ENCODE data around the gene CFI. TPM values are rescaled to one million over a fixed set of nuclear protein-coding genes. Genes with fewer than 3 reads are reported as not detected.

CFI gene
- total RNA-seq, 2 donors from 2014 or later: 1.6 to 6.8 TPM

DNA sequence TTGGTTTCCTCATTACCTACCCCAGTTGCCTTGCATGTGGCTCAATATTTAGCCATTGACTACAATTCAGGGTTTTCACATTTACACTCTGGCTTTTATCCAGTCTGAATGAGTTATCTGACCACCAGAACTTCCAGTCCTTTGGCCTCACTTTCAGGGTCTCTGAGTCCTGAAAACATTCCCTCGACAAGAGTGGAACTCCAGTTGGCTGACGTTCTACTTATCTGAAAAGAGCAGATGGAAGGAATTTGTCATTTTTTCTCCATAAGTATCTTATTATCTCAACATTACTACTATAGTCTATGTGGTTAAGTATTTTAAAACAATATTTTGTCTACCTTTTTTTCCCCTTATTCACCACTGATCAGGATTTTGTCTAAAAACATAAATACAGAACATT, 93.4 kb downstream of the CFI start:
- Histone ChIP-seq H3K4me3 (no peak overlapping the region), H3K27ac (no peak overlapping the region), H3K36me3 (no peaks in the 10 kb centered on the region), H3K27me3 (no peaks in the 10 kb centered on the region), H3K4me1 (no peaks in the 10 kb centered on the region), H3K9ac (ENCODE audit: low read depth in 2 of 2, low read length in 2 of 2) (no peak overlapping the region), H3K9me3 (no peaks in the 10 kb centered on the region)
- TF ChIP-seq, protein P1, sequence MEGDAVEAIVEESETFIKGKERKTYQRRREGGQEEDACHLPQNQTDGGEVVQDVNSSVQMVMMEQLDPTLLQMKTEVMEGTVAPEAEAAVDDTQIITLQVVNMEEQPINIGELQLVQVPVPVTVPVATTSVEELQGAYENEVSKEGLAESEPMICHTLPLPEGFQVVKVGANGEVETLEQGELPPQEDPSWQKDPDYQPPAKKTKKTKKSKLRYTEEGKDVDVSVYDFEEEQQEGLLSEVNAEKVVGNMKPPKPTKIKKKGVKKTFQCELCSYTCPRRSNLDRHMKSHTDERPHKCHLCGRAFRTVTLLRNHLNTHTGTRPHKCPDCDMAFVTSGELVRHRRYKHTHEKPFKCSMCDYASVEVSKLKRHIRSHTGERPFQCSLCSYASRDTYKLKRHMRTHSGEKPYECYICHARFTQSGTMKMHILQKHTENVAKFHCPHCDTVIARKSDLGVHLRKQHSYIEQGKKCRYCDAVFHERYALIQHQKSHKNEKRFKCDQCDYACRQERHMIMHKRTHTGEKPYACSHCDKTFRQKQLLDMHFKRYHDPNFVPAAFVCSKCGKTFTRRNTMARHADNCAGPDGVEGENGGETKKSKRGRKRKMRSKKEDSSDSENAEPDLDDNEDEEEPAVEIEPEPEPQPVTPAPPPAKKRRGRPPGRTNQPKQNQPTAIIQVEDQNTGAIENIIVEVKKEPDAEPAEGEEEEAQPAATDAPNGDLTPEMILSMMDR (IDR thresholded peaks at IDR 0.05): no peak
- intact Hi-C loops (cut with DNase I): no loop called here
- no peak for DNase-seq

DNA sequence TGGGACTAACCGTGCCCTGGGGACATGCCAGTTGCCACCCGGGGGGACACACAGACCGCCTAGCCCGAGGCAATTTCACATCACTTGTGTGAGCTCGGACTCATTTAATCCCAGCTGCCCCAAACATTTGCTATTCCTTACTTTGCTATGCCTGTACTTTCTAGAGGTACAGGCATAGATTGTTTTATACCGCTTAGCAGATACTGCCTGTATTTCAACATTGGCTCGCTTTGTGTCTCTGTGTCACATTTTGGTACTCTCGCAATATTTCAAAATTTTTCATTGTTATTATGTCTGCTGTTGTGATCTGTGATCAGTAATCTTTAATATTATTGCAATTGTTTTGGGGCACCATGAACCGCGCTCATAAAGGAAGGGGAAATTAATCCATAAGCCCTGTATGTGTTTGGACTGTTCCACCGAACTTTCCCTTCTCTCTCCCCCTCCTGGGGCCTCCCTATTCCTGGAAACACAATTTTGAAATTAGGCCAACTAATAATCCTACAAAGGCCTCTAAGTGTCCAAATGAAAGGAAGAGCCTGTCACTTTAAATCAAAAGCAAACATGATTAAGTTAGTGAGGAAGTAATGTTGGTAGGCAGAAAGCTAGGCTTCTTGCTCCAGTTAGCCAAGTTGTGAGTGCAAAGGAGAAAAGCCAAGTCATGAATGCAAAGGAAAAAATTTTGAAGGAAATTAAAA, 98.0 kb downstream of the CFI start:
- Histone ChIP-seq H3K27ac (peak overlapping the region; percentile 96), H3K9ac (ENCODE audit: low read depth in 2 of 2, low read length in 2 of 2) (peak overlapping the region; percentile 81 to 89), H3K27me3 (no peaks in the 10 kb centered on the region), H3K9me3 (no peaks in the 10 kb centered on the region), H3K4me1 (no peaks in the 10 kb centered on the region), H3K36me3 (no peaks in the 10 kb centered on the region), H3K4me3 (peak overlapping the region; percentile 81)
- DNase-seq: peak; percentile 29
- TF ChIP-seq, protein P1 (IDR thresholded peaks at IDR 0.05): no peak
- intact Hi-C loops (cut with DNase I): loop anchor here (5.0 kb wide), 2 partner anchors 98 to 272 kb away; partner anchors contain the start of genes CFI and SEC24B

DNA sequence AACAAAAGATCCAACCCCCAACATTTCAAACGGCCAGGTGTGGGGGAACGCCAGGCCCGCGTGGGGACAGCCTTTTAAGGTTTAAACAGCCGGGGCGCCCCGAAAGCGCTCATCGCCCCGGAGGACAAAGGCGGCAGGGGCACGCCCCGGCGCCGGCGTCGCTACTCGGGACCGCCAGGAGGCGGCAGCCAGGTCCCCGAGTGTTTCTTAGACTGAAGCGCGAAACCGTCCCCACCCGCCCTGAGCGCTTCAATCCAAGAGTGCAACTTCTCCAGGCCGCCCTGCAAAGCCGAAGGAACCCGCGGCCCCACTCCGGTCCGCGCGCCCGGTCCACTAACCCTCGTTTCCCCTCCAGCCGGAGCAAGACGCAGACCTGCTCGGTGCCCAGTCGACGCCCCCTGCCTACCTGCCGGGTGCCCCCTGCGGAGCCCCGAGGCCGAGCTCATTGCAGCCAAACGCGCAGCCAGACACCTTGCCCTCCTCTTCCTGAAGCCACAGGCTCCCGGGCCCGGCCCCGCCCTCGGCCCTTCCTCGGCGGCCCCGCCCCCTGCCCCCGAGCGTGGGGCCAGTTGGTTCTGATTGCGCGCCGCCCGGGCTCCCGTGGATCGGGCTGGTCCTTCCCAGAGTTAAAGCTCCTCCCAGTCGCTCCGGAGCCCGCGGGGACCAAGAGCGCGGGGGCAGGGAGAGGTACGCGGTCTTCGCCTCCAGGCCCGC, 98.7 kb downstream of the CFI start, which contains the start of gene CASP6:
CASP6 (minus strand) TSS at position 496 of the 714 bp plus-strand sequence; CDS start at position 446, 50 bp downstream.
- peak; percentile 95 for DNase-seq
- peak within 1 kb of the TSS; percentile 96 for H3K27ac ChIP-seq
- intact Hi-C loops (cut with DNase I): loop anchor here (5.0 kb wide), 2 partner anchors 99 to 271 kb away; partner anchors contain the start of genes CFI and SEC24B
- TF ChIP-seq, protein P1 (IDR thresholded peaks at IDR 0.05): peak; percentile 61
- no peaks in the 10 kb centered on the region for H3K27me3 ChIP-seq
- H3K4me3 ChIP-seq: peak within 1 kb of the TSS; percentile 81
- H3K4me1 ChIP-seq: no peaks in the 10 kb centered on the region
- H3K9me3 ChIP-seq: no peaks in the 10 kb centered on the region
- no peaks in the 10 kb centered on the region for H3K36me3 ChIP-seq
- H3K9ac ChIP-seq (ENCODE audit: low read depth in 2 of 2, low read length in 2 of 2): peak within 1 kb of the TSS; percentile 81 to 89

DNA sequence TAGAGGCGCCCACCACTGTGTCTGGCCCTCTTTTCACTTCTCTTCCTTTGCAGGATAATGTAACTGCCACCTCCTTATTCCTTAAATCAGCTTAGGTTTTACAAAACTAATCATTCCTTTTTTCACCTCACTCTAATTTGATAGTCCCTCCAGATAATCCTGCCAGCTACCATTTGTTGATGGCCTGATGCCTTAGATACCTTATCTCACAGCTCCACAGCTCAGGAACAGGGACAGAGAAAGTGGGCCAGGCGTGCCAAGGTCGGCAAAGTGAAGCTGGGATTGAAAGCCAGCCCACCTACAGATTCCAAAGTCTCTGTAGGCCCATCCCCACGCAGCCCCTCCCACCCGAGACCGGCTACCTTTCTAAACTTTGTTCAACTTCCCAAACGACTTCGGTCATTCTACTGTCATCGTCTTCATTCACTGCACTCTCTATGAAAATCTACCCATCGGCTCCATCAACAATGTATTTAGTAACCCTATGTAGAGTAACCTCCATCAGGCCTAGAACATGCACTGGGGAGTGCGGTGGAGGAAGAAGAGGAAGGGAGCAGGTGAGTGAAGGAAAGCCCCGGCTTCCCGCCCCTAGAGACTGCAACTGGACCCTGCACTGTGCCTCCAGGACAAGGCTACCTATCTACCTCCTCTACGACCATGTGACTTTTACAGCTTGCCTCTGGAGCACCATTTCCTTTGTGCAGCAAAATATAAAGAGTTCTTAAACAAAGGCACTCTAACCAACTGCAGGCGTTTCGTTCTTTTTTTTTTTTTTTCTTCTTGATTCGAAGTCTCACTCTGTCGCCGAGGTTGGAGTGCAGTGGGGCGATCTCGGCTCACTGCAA, 100.0 kb downstream of the CFI start:
- H3K36me3 ChIP-seq: no peaks in the 10 kb centered on the region
- peak overlapping the region; percentile 96 for H3K27ac ChIP-seq
- intact Hi-C loops (cut with DNase I): loop anchor here (5.0 kb wide), 2 partner anchors 101 to 269 kb away; partner anchors contain the start of genes CFI and SEC24B
- peak overlapping the region; percentile 81 for H3K4me3 ChIP-seq
- H3K9me3 ChIP-seq: no peaks in the 10 kb centered on the region
- DNase-seq: peak; percentile 68
- no peaks in the 10 kb centered on the region for H3K27me3 ChIP-seq
- H3K4me1 ChIP-seq: no peaks in the 10 kb centered on the region
- peak overlapping the region in 1 of 2 donors; percentile 89 for H3K9ac ChIP-seq (ENCODE audit: low read depth in 2 of 2, low read length in 2 of 2)
- TF ChIP-seq, protein P1 (IDR thresholded peaks at IDR 0.05): no peak

All from colonic mucosa (tissue), 4 donors.